RCC 7860 (cell line): ENCODE data around the gene CYP4V2.
A peak's percentile ranks its signal among the peaks of the same experiment; 100 is the strongest.

Experiments used
- DNase-seq: peaks from one replicate; pipeline ENCODE4 v3.0.0-alpha.2; 2015; ENCODE audit warnings: low spot score
- FAIRE-seq: peaks from 2 replicates; lab custom pipeline; 2012; peaks lifted over from hg19 to GRCh38; lab: Jason Lieb, UNC

Gene CYP4V2

GRCh38 chr4:186191200-186192065 lies at the start of gene CYP4V2:
Gene CYP4V2 (plus strand): TSS chr4:186191567. CDS start chr4:186191824, 257 bp downstream.
- FAIRE-seq = no peak
- DNase-seq = peak; percentile 41

GRCh38 chr4:186144198-186144945 lies 47.0 kb upstream of the CYP4V2 start:
- no peak for DNase-seq
- no peak for FAIRE-seq

GRCh38 chr4:186144946-186145569 lies 46.3 kb upstream of the CYP4V2 start:
- peak; percentile 8 for DNase-seq
- FAIRE-seq = no peak

GRCh38 chr4:186146458-186146857 lies 44.9 kb upstream of the CYP4V2 start:
- FAIRE-seq = no peak

GRCh38 chr4:186148336-186148975 lies 42.9 kb upstream of the CYP4V2 start:
- peak; percentile 84 for FAIRE-seq

More at GRCh38 chr4:186146458-186146857, 44.9 kb upstream of the CYP4V2 start:
- no peak for DNase-seq

GRCh38 chr4:186149872-186150271 lies 41.5 kb upstream of the CYP4V2 start:
- FAIRE-seq (no peak), DNase-seq (peak; percentile 40)

More at GRCh38 chr4:186148336-186148975, 42.9 kb upstream of the CYP4V2 start:
- no peak for DNase-seq

- no peak for FAIRE-seq
- DNase-seq = no peak
Measured at GRCh38 chr4:186150926-186151325, 40.4 kb upstream of the CYP4V2 start.

- FAIRE-seq (no peak), DNase-seq (no peak)
Measured at GRCh38 chr4:186151499-186151898, 39.9 kb upstream of the CYP4V2 start.

GRCh38 chr4:186158021-186158813 lies 33.1 kb upstream of the CYP4V2 start:
- no peak for DNase-seq
- FAIRE-seq = no peak

- DNase-seq = no peak
- FAIRE-seq = no peak
Measured at GRCh38 chr4:186158966-186159365, 32.4 kb upstream of the CYP4V2 start.

GRCh38 chr4:186159613-186160012 lies 31.8 kb upstream of the CYP4V2 start:
- FAIRE-seq (no peak), DNase-seq (no peak)

- FAIRE-seq (no peak), DNase-seq (no peak)
Measured at GRCh38 chr4:186161138-186161537, 30.2 kb upstream of the CYP4V2 start.

- FAIRE-seq = no peak
- no peak for DNase-seq
Measured at GRCh38 chr4:186166852-186167512, 24.4 kb upstream of the CYP4V2 start.

GRCh38 chr4:186167605-186168004 lies 23.8 kb upstream of the CYP4V2 start:
- no peak for DNase-seq
- no peak for FAIRE-seq

- DNase-seq = no peak
- no peak for FAIRE-seq
Measured at GRCh38 chr4:186168750-186169149, 22.6 kb upstream of the CYP4V2 start.

GRCh38 chr4:186169333-186169944 lies 21.9 kb upstream of the CYP4V2 start:
- no peak for FAIRE-seq
- DNase-seq = no peak

- FAIRE-seq = no peak
Measured at GRCh38 chr4:186169945-186170802, 21.2 kb upstream of the CYP4V2 start.

GRCh38 chr4:186170966-186171365 lies 20.4 kb upstream of the CYP4V2 start:
- DNase-seq = no peak
- FAIRE-seq = no peak

More at GRCh38 chr4:186169945-186170802, 21.2 kb upstream of the CYP4V2 start:
- DNase-seq = no peak
